GM10266 (cell line): ENCODE data around the gene SLC12A6.

Experiments used
- DNase-seq: peaks from one replicate; pipeline ENCODE4 v3.0.0; 2012; ENCODE audit errors: extremely low spot score
- CTCF ChIP-seq: IDR thresholded peaks from 2 replicates; pipeline ENCODE4 v1.5.1; 2012; ENCODE audit warnings: mild to moderate bottlenecking, low read depth; ENCODE audit not compliant: control insufficient read depth, insufficient read depth; ENCODE audit errors: missing control alignments

The SLC12A6 gene

GRCh38 chr15:34297059-34297458, 40.5 kb downstream of the SLC12A6 start:
- no peak for TF ChIP-seq CTCF
- no peak for DNase-seq

GRCh38 chr15:34292621-34293020, 45.0 kb downstream of the SLC12A6 start:
- no peak for TF ChIP-seq CTCF
- no peak for DNase-seq

GRCh38 chr15:34284937-34285336, 52.6 kb downstream of the SLC12A6 start:
- TF ChIP-seq CTCF = no peak
- no peak for DNase-seq

GRCh38 chr15:34282384-34282783, 55.2 kb downstream of the SLC12A6 start:
- no peak for DNase-seq
- no peak for TF ChIP-seq CTCF

GRCh38 chr15:34280193-34280592, 57.4 kb downstream of the SLC12A6 start:
- no peak for DNase-seq
- no peak for TF ChIP-seq CTCF

GRCh38 chr15:34279368-34279767, 58.2 kb downstream of the SLC12A6 start:
- no peak for TF ChIP-seq CTCF
- no peak for DNase-seq

GRCh38 chr15:34275721-34276120, 61.9 kb downstream of the SLC12A6 start:
- TF ChIP-seq CTCF = no peak
- DNase-seq = no peak
